SKM-1 treated with dmso at 0.1 percent for 144 hours (cell line): Measurements from ENCODE around the gene AP4S1.
"Not testable (repeated sequence)": the region's sequence is repeated elsewhere in the genome, so short reads cannot be mapped to it uniquely, and the experiment has no call there.

Experiments used
- DNase-seq: peaks from one replicate; lab custom pipeline; 2025; ENCODE audit not compliant: unreplicated experiment; lab: John Stamatoyannopoulos, UW

The AP4S1 gene

GRCh38 chr14:31083781-31084180 is 58.3 kb downstream of the AP4S1 start:
- no peak for DNase-seq

- no peak for DNase-seq
Observed at GRCh38 chr14:31084385-31084784, 58.9 kb downstream of the AP4S1 start.

DNA sequence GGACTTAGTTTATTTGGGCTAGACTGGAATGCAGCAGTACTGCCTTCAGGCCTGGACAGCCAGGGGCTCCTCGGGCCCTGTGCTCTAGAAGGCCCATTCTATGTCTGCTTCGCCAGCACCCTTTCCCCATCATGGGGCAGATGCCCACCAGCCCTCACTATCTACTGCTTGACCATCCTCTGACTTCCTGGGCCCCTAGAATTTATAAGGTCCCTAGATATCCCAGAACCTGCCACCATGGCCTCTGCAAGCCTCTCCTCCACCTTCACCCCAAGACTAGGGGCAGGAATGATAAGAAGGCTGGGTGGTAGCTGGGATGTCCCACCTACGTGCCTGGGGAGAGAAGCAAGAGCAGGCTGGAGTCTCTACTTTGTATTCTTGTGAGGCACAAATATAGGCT is 59.6 kb downstream of the AP4S1 start:
- DNase-seq, result no peak

GRCh38 chr14:31086466-31086865 is 61.0 kb downstream of the AP4S1 start:
- DNase-seq, result not testable (repeated sequence)

- peak; percentile 16 for DNase-seq
Observed at GRCh38 chr14:31090883-31091764, 65.7 kb downstream of the AP4S1 start.

GRCh38 chr14:31092160-31092708 is 66.8 kb downstream of the AP4S1 start:
- DNase-seq, result no peak

DNA sequence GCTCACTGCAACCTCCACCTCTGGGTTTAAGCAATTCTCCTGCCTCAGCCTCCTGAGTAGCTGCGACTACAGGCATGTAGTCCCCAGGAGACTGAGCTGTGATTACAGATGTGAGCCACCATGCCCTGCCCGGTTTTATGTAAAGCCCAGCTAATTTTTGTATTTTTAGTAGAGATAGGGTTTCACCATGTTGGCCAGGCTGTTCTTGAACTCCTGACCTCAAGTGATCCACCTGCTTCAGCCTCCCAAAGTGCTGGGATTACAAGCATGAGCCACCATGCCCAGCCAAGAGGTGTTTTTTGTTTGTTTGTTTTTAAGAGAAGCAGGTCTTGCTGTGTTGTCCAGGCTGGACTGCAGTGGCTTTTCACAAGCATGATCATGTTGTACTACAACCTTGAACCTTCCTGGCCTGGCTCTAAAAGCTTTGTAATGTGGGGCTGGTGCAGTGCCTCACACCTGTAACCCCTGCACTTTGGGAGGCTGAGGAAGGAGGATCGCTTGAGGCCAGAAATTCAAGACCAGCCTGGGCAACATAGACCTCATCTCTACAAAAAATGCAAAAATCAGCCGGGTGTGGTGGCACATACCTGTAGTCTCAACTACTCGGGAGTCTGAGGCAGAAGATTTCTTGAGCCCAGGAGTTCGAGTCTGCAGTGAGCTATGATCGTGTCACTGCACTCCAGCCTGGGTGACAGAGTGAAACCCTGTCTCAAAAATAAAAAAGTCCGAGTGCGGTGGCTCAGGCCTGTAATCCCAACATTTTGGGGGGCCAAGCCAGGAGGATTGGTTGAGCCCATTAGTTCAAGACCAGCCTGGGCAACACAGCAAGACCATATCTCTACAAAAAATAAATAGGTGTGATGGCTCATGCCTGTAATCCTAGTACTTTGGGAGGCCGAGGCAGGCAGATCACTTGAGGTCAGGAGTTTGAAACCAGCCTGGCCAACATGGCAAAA is 68.7 kb downstream of the AP4S1 start:
- not testable (repeated sequence) for DNase-seq

DNA sequence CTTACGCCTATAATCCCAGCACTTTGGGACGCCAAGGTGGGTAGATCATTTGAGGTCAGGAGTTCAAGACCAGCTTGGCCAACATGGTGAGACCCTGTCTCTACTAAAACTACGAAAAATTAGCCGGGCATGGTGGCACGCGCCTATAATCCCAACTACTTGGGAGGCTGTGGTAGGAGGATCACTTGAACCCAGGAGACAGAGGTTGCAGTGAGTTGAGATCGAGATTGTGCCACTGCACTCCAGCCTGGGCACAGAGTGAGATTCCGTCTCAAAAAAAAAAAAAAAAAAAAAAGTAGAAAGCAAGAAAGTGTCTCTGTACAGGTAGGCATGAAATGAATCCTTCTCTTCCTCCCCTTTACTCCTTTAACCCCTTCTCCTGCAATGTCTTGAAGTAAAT is 70.4 kb downstream of the AP4S1 start:
- DNase-seq, result not testable (repeated sequence)

GRCh38 chr14:31096255-31096654 is 70.8 kb downstream of the AP4S1 start:
- DNase-seq, result no peak

GRCh38 chr14:31097081-31097480 is 71.6 kb downstream of the AP4S1 start:
- DNase-seq, result no peak

- DNase-seq, result no peak
Observed at GRCh38 chr14:31106768-31107167, 81.3 kb downstream of the AP4S1 start.

- no peak for DNase-seq
Observed at GRCh38 chr14:31109257-31109656, 83.8 kb downstream of the AP4S1 start.

DNA sequence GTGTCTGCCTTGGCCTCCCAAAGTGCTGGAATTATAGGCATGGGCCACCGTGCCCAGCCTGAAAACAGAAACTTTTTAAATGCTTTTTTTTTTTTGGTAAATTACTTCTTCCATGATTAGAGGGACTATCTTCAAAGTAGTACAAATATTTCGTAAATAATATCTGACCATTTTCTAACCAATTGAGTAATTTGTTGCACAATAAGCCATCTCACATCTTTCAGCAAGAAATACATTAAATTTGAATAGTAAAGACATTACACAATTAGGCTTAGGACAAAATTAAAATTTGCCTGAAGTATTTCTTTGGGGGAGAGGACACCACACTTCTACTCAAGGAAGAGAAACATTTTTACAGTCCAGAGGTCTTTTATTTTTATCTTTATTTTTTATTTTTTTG is 85.4 kb downstream of the AP4S1 start:
- DNase-seq, result no peak

DNA sequence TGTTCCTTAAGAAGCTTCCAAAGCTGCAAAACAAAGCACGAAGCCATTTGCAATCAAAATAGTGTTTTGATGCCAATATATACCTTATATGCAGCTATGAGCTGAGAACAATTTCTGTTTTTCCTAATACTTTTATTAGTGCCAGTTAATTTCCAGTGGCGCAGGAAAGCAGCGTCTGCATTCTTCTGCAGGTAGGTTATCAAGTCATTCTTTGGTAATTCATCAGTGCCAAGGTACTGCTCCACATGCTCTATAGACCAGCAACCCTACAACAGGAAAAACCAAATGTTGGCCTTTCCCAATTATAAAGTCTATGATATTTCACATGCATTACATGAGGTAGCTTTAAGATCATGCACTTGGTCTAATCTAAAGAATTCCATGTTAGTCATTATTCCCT is 88.3 kb downstream of the AP4S1 start:
- no peak for DNase-seq

DNA sequence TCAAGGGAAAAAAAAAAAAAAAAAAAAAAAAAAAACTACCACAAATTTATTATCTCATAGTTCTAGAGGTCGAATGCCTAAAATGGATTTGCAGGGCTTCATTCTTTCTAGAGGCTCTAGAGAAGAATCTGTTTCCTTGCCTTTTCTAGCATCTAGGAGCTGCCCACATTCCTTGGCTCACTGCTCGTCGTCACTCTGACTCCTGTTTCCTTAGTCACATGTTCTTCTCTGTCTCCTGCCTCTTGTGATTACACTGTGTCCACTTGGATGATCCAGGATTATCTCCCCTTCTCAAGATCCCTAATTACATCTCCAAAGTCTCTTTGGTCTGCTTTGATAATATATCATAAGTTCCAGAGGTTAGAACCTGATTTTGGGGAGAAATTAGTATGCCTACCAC is 93.4 kb downstream of the AP4S1 start:
- no peak for DNase-seq

- DNase-seq, result no peak
Observed at GRCh38 chr14:31122098-31122611, 96.7 kb downstream of the AP4S1 start.

DNA sequence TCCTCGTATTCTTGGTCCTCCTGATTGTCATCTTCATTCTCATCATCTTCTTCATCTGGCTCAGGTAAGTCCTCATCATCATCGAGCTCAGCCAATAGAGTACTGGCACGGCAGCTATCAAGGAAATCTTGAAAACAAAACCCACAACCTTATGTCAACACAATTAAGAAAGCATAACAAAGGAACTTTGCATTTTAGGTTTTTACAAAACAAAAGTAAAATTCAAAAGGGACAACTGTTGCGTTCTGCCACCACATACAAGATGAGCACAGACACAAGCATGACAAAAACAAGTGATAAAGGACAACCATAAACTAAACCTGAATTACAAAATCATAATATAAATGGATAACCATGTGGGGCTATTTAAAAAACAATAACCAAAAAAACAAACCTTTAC is 97.5 kb downstream of the AP4S1 start:
- DNase-seq, result no peak

DNA sequence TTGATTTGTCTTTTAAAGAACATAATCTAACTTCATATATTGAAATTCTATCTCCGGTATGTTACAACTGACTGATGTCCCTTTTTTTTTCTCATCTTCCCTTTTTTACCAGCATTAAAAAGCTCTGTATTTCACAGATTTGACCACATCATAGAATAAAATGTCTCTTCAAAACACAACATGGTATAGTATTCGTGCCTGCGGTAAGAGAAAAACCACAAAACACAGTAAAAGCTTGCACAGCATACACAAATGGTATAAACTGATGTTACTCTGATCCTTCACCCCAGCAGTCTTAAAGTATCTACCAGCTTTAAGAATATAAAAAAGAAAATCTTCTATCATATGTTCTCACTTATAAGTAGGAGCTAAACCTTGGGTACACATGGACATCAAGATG is 98.7 kb downstream of the AP4S1 start:
- DNase-seq, result no peak

- no peak for DNase-seq
Observed at GRCh38 chr14:31125231-31125630, 99.8 kb downstream of the AP4S1 start.

DNA sequence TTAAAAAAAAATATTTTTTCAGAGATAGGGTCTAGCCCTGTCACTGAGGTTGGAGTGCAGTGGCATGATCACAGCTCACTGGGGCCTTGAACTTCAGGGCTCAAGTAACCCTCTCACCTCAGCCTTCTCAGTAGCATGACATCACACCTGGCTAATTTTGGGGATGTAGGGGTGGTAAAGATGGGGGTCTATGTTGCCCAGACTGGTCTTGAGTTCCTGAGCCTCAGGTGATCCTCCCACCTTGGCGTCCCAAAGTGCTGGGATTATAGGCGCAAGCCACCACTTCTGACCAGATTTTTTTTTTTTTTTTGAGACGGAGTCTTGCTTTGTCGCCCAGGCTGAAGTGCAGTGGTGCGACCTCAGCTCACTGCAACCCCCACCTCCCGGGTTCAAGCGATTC is 101.2 kb downstream of the AP4S1 start:
- DNase-seq, result no peak

GRCh38 chr14:31127690-31128089 is 102.2 kb downstream of the AP4S1 start:
- no peak for DNase-seq
